Thyroid gland (tissue), 4 donors: ENCODE measurements around the gene ASXL1. TPM values are rescaled to one million over a fixed set of nuclear protein-coding genes. Genes with fewer than 3 reads are reported as not detected.

Source experiments
- DNase-seq, 2 donors: peaks; one replicate each; pipeline ENCODE4 v3.0.0-alpha.2; 2019
- H3K27ac ChIP-seq, 3 donors: fragments of 200-600 bp; sonication (generic); 1 replicate in 2 of 3; 2 replicates in 1 of 3; pipeline ENCODE4 v1.5.1; 2016 to 2019; ENCODE audit warnings: mild to moderate bottlenecking in 1 of 3, moderate library complexity in 1 of 3
- H3K27me3 ChIP-seq: fragments of 200-600 bp; sonication (generic); one replicate; pipeline ENCODE4 v1.5.1; 2019
- H3K36me3 ChIP-seq, 2 donors: fragments of 200-600 bp; sonication (generic); one replicate each; pipeline ENCODE4 v1.5.1; 2016 to 2019
- H3K4me1 ChIP-seq, 2 donors: fragments of 200-600 bp; sonication (generic); one replicate each; pipeline ENCODE4 v1.5.1; 2017 to 2019
- H3K4me3 ChIP-seq, 3 donors: fragments of 200-600 bp; sonication (generic); replicated peaks in 1 of 3; 1 replicate in 2 of 3; 2 replicates in 1 of 3; pipeline ENCODE4 v1.5.1; 2016; ENCODE audit warnings: mild to moderate bottlenecking in 1 of 3
- H3K9me3 ChIP-seq: fragments of 200-600 bp; sonication (generic); one replicate; pipeline ENCODE4 v1.5.1; 2017
- CTCF ChIP-seq, 6 experiments: fragments of 200-600 bp in 3 of 6; fragments of 450-650 bp in 3 of 6; sonication (generic) in 3 of 6; IDR thresholded peaks; one replicate each; pipeline ENCODE4 v1.5.1; 2016 to 2019; ENCODE audit warnings: antibody characterized with exemption in 6 of 6, mild to moderate bottlenecking in 2 of 6, inconsistent platforms in 1 of 6, moderate library complexity in 1 of 6
- POLR2A ChIP-seq, 2 donors: fragments of 450-650 bp; IDR thresholded peaks; one replicate each; pipeline ENCODE4 v1.6.1; 2017; ENCODE audit warnings: antibody characterized with exemption in 2 of 2, mild to moderate bottlenecking in 2 of 2, moderate library complexity in 1 of 2
- WGBS, 2 donors: methylation state at CpG; one replicate each; pipeline ENCODE4 v1.1.5; 2017; 5-methylcytosine and 5-hydroxymethylcytosine counted together
- intact Hi-C: fragments of 100-400 bp; cut with DNase I; formaldehyde crosslinking; loops from one replicate; pipeline ENCODE4 v1.15.1; 2023
- total RNA-seq, 4 donors: library from RNA; depleted of rRNA; stranded (reverse); fragments of >200 nt; gene quantifications; one replicate each; pipeline ENCODE4 v1.2.3, GENCODE V29; 2016

The ASXL1 gene
- total RNA-seq, 4 donors from 2014 or later: 62.1 to 155 (median 67.5) TPM

GRCh38 chr20:32485770-32486478, 127.8 kb downstream of the ASXL1 start:
- Histone ChIP-seq H3K4me1 (peaks cover 15 to 18% of the 10 kb centered on the region in 2 donors), H3K27ac (peak overlapping the region in 2 of 3 donors; percentile 38 to 90), H3K36me3 (no peaks in the 10 kb centered on the region), H3K4me3 (no peak overlapping the region), H3K9me3 (no peaks in the 10 kb centered on the region), H3K27me3 (no peaks in the 10 kb centered on the region)
- WGBS, 2 donors: 69 to 71% methylated on average over 5 of the region's 5 CpGs
- intact Hi-C loops: no loop called here
- DNase-seq: no peak
- TF ChIP-seq POLR2A (IDR thresholded peaks at IDR 0.05) (no peak), CTCF (IDR thresholded peaks at IDR 0.05) (no peak)

DNA sequence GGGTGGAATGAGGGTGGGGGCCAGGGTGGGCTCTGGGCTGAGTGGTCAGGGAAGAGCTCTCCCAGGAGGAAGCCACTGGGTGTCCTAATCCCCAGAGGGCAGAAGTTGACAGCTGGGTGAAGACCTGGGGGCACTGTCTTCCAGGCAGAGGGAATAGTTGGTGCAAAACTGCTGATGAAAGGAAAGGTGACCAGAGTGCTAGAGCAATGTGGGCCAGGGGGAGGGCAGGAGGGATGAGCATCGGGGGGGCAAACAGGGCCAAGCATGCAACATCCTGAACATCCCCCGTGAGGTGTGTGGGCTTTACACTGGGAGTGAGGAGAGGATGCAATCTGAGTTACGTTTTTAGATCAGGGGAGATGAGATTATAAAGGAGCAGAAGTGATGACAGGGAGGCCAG, 129.2 kb downstream of the ASXL1 start:
- WGBS, 2 donors: 78 to 86% methylated on average over 3 of the region's 3 CpGs
- no peaks in the 10 kb centered on the region for H3K36me3 ChIP-seq
- TF ChIP-seq CTCF (IDR thresholded peaks at IDR 0.05) (no peak), POLR2A (IDR thresholded peaks at IDR 0.05) (no peak)
- DNase-seq: no peak
- no peaks in the 10 kb centered on the region for H3K9me3 ChIP-seq
- no peak overlapping the region for H3K4me3 ChIP-seq
- no peaks in the 10 kb centered on the region for H3K27me3 ChIP-seq
- H3K27ac ChIP-seq: no peak overlapping the region
- intact Hi-C loops: no loop called here
- peaks cover under 1 to 5% of the 10 kb centered on the region in 2 donors for H3K4me1 ChIP-seq

DNA sequence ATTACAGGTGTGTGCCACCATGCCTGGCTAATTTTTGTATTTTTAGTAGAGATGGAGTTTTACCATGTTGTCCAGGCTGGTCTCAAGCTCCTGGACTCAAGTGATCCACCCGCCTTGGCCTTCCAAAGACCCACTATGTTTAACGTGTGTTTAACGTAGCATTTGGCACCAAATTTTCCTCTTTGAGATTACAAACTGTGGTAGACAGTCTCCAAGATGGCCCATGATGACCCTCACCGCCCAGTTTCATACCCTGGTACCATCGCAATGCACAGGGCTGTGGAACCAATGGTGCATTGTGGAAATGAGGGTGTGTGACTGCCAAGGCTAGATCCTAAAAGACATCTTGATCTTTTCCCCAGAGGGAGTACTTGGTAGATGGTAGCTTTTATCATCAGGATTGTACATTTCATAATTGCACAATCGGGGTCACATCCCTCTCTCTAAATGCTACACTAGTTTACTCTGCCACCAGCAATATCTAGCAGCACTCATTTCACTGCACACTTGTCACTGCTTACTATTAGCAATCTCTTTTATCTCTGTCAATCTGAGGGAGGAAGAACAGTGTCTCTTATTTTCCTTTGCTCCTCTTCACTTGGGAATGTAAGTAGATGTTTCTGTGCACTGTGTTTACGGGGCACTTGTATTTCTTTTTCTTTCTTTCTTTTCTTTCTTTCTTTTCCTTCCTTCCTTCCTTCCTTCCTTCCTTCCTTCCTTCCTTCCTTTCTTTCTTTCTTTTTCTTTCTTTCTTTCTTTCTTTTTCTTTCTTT, 130.1 kb downstream of the ASXL1 start:
- intact Hi-C loops: no loop called here
- Histone ChIP-seq H3K27ac (no peak overlapping the region), H3K36me3 (no peaks in the 10 kb centered on the region), H3K4me3 (no peak overlapping the region), H3K4me1 (peaks cover 0 to 4% of the 10 kb centered on the region in 2 donors), H3K27me3 (no peaks in the 10 kb centered on the region), H3K9me3 (no peaks in the 10 kb centered on the region)
- TF ChIP-seq POLR2A (IDR thresholded peaks at IDR 0.05) (no peak), CTCF (IDR thresholded peaks at IDR 0.05) (no peak)
- DNase-seq: no peak
- 92 to 94% methylated on average over 7 of the region's 7 CpGs for WGBS, 2 donors

Other genes starting within 250 kb of the ASXL1 start
- 10 to 100 TPM; 28.8 to 46.0 (median 38.0) TPM for gene TM9SF4, start 248.6 kb upstream of the ASXL1 start, total RNA-seq
- 10 to 100 TPM in 1 of 4 donors, 1 to 10 TPM in 3; 6.5 to 11.7 (median 7.3) TPM for gene PLAGL2, start 150.6 kb upstream of the ASXL1 start, total RNA-seq
- 10 to 100 TPM; 35.1 to 40.5 (median 38.5) TPM for gene POFUT1, start 150.5 kb upstream of the ASXL1 start, total RNA-seq
- 10 to 100 TPM; 31.0 to 35.5 (median 32.7) TPM for gene KIF3B, start 80.7 kb upstream of the ASXL1 start, total RNA-seq
- 10 to 100 TPM; 18.5 to 29.9 (median 24.8) TPM for gene NOL4L, start 227.0 kb downstream of the ASXL1 start, total RNA-seq